ENCODE data around the gene ARHGEF6. TPM values are rescaled to one million over a fixed set of nuclear protein-coding genes. Genes with fewer than 3 reads are reported as not detected.
A peak's percentile ranks its signal among the peaks of the same experiment; 100 is the strongest.
"Not testable (repeated sequence)": the region's sequence is repeated elsewhere in the genome, so short reads cannot be mapped to it uniquely, and the experiment has no call there.

ARHGEF6 gene
- total RNA-seq, 2 donors from 2014 or later, result 14.2 to 17.7 TPM

DNA sequence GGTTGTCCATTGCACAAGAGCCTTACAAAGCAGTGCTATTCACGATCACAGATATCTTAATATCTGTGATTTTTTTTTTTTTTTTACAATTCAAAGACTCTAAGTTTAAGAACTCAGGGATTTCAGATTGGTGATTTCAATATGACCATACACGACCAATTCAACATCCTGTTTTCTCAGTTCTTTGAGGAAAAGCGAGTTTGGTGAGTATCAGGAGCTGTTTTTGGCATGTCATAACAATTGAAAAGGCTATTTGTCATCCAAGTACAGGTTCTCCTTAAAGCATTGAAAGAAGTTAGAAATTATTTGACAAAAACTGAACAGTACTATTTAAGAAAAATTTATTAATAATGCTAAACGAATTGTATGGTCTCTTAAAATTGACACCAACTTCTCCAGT is 9.1 kb upstream of the ARHGEF6 start:
- intact Hi-C loops (cut with DNase I), result no loop called here
- no peak for DNase-seq (ENCODE audit: low spot score)

DNA sequence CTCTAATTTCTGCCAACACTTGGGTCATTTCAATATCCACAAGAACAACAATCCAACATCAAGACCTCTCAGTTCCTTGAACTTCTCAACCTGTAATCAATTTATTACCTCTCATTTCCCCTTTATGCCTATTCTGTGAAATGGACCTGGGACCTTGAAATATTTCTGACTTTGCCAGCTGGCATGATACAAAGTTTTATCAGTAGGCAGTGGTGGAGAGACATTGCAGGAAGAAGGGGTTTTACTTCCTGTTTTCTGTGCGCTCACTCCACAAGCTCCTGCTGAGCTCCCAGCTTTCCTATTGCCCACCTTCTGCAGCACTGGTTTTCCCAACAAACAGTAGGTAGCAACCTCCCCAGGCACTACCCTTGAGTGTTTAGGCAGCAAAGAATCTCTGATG is 3.5 kb upstream of the ARHGEF6 start:
- intact Hi-C loops (cut with DNase I), result no loop called here
- no peak for DNase-seq (ENCODE audit: low spot score)

DNA sequence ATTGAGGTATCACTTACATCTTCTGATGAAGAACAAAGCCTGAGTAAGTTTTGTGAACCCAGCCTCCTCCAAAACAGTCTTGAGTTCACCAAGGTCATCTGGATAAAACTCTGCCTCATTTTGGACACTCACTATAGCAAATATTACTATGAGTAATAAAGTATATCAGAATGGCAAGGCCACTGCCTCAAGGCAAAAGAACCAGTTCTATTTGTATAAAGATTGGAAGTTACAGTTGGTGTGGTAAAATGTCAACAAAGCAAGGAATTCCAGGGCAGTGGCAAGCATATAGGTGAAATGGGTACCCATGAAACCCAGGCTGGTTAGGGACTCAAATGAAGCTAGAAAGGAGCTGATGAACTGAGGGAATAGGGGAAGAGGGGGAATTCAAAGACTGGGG is 2.4 kb upstream of the ARHGEF6 start:
- intact Hi-C loops (cut with DNase I), result no loop called here

DNA sequence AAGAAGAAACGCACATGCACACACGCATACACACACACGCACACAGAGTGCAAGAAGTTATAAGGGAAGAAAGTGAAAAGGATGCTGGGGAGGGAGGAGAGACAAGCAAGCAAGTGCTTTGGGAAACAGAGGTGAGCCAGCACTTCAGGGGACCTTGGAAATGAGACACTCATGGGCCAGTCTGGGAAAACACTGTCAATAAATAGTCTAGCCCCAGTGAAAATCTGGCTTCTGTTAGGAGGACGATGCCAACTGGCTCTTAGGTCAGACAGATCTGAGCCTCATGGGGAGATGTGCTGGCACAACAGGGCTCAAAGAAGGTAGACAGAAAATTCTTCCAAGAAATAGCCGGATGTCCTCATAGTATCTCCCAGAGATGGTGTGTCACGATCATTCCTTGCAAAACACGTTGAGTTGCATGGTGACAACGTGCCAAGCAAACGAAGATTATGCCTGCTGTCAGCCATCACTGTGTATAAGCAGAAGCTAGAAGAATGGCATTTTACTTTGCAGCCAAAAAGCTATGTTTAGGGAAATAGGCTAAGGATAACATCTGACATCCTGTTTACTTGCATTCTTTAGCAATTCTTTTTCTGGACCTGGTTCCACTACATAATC is 557 bp upstream of the ARHGEF6 start:
- intact Hi-C loops (cut with DNase I), result no loop called here
- no peak for DNase-seq (ENCODE audit: low spot score)

More for the DNA sequence above, 2.4 kb upstream of the ARHGEF6 start:
- no peak for DNase-seq (ENCODE audit: low spot score)

DNA sequence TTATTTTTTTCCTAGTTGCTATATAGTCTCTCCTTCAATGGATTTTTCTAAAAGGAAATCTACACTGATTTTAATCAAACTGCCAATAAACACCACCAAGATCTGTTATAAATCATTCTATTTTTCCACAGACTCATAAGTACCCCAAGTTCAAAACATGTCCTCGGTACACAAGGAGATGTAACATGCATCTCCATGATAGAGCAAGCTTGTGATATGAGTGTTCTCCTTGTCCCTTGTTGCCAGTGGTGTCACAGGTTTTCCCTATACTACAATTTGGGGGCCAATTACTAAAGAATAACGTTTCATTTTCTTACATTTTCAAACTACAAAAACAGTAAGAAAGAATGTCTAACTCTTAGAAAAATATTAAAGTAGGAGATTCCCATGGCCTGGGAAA is 491 bp downstream of the ARHGEF6 start:
- intact Hi-C loops (cut with DNase I), result no loop called here

DNA sequence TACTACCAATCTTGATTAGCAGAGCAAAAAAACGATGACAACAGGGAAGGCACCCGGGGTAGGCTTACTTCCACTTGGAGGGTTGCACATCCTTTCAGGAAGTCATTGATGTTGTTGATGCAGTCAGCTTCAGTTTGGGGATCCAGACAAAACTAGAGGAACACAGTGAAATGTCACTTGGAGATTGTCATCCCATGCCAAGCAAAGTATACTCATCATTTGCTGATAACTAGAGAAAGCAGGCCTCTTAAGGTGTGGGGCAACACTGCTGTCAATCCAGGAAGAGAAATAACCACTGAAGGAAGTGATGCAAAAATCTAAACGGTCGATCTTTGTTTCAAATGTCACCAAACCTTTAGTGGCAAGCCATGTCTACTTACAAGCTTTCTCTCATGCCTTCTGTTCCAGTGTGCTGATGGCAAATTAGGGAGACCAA is 1.4 kb downstream of the ARHGEF6 start:
- DNase-seq (ENCODE audit: low spot score), result no peak
- intact Hi-C loops (cut with DNase I), result no loop called here

More for the DNA sequence above, 491 bp downstream of the ARHGEF6 start:
- no peak for DNase-seq (ENCODE audit: low spot score)

DNA sequence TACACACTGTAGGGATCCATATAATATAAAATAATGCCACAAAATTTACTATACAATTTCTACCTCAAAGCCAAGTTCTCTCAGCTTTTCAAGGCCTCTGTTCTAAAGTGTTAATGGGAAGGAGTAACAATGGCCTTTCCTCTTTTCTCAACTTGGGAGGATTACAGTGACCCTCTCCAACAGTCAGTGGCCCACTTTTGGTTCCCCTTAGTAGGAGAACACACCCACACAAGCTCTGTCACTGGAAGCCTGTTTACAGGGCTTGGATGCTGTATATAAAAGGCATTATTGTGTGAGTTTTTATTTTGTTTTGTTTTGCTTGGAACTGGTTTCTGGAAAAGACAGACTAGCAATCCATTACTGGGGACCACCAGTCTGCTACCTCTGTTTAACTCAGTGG is 1.8 kb downstream of the ARHGEF6 start:
- DNase-seq (ENCODE audit: low spot score), result no peak
- intact Hi-C loops (cut with DNase I), result no loop called here

DNA sequence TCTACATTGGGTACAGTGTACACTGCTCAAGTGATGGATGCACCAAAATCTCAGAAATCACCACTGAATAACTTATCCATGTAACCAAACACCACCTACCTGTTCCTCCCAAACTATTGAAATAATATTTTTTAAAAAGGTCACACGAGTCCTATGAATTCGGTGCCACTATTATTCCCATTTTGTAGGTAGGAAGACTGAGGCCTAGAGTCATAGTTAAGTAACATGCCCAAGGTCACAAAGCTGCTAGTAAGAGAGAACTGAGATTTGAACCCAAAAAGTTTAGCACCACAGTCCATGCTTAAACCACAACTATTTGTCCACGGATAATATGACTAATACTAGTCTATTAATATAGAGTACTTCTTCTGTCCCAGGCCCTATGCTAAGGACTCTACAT is 2.7 kb downstream of the ARHGEF6 start:
- intact Hi-C loops (cut with DNase I), result no loop called here
- DNase-seq (ENCODE audit: low spot score), result no peak

DNA sequence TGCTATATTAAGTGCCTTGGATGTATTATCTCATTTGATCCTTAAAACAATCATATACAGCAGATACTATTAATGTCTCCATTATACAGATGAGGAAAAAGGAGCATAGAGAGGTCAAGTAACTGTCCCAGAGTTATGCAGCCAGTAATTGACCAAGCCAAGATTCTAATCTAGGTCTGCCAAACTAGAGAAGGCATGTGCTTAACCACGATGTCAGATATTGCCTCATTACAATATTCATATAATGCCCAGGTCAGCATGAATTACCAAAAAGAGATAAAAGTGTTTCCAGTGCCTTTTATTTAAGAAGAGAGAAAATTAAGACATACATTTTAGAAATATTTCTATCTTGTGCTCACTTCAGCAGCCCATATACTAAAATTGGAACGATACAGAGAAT is 7.1 kb downstream of the ARHGEF6 start:
- intact Hi-C loops (cut with DNase I), result no loop called here

DNA sequence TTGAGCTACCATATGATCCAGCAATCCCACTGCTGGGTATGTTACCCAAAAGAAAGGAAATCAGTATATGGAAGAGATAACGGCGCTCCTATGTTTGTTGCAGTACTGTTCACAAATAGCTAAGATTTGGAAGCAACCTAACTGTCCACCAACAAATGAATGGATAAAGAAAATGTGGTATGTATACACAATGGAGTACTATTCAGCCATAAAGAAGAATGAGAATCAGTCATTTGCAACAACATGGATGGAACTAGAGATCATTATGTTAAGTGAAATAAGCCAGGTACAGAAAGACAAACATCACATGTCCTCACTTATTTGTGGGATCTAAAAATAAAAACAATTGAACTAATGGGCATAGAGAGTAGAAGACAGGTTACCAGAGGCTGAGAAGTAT is 8.9 kb downstream of the ARHGEF6 start:
- intact Hi-C loops (cut with DNase I); DNase-seq (ENCODE audit: low spot score): not testable (repeated sequence)

More for the DNA sequence above, 7.1 kb downstream of the ARHGEF6 start:
- no peak for DNase-seq (ENCODE audit: low spot score)

DNA sequence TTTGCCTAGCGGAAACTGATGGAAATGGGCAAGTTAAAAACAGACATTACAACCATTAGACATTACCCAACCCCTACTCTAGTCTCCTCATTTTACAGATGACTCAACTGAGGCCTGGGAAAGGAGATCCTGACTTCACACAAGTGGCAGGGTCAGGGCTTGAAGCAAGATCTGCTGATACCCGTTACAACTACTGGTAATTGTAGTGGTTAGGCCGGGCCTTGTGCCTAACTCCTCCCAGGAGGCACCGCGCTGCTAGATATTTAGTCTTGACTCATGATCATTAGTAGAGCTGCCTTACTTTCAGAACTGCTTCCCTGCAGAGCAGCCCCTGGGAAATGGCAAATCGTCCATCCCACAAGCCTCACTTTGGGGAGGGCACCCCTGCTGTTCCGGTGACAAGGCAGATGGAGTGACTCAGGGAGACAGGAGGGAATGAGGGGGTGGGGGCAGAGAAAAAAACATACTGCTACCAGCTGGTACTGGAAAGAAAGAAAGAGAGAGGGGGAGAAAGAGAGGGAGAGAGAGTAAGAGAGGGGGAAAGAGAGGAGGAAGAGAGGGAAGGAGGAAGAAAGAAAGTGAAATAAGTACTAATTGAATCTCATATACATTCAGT is 12.2 kb downstream of the ARHGEF6 start:
- peak; percentile 90 for DNase-seq (ENCODE audit: low spot score)
- intact Hi-C loops (cut with DNase I), result loop anchor here (10.0 kb wide), 2 partner anchors 96 to 1076 kb away; no protein-coding TSS in a partner anchor

DNA sequence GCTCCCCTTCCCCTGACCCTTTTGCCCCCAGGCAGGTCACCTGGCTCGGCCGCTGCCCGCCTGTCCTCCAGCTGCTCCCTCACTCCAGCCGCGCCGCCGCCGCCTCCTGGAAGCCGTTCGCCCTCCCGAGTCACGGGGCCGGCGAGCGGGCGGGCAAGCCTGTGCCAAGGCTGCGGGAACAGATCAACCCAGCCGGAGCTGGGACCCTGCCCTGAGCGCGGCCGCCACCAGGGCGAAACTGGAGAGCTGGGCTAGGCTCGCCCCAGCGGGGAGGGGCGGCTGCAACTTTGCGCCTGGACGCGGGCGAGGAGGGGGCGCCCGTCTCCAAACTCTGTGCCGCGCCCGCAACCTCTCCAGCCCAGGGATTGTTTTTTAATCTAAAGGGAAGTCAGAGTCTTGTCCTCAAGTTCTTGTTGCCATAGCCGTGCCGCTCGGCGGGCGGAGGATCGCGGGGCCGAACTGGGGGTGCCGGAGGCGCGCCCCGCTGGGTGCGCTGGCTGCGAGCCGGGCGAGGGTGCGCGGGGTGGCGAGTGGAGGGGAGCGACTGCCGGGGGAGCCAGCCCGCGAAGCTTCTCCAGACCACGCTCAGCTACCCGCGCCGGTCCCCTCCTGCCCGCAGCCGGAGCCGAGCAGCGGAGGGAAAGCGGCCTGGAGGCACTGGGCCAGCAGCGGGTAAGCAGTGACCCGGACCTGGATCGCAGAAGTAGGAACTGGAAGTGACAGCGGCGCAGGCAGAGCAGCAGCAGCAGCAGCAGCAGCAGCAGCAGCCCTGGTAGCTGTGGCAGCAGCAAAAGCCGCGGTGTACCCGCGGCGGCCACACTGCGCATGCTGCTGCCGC is 13.4 kb downstream of the ARHGEF6 start:
- intact Hi-C loops (cut with DNase I), result loop anchor here (2.0 to 10.0 kb wide), 3 partner anchors 59 to 1077 kb away; no protein-coding TSS in a partner anchor
- DNase-seq (ENCODE audit: low spot score), result peak; percentile 89

DNA sequence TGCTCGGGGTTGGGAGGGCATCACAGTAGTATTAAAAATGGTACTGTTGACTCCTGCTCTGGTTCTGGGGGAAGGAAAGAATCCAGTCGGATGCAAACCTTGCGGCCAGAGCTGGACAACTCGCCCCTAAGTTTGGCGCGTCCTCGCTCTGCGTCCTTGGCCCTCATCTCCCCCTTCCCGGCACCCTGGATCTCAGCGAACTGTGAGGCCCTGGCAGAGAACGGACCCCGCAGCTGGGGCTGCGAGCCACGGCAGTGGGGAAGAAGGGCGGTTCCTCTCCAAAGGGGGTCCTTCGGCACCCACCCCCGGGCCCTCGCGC is 14.0 kb downstream of the ARHGEF6 start:
- DNase-seq (ENCODE audit: low spot score), result no peak
- intact Hi-C loops (cut with DNase I), result loop anchor here (2.0 to 10.0 kb wide), 3 partner anchors 58 to 1078 kb away; no protein-coding TSS in a partner anchor

DNA sequence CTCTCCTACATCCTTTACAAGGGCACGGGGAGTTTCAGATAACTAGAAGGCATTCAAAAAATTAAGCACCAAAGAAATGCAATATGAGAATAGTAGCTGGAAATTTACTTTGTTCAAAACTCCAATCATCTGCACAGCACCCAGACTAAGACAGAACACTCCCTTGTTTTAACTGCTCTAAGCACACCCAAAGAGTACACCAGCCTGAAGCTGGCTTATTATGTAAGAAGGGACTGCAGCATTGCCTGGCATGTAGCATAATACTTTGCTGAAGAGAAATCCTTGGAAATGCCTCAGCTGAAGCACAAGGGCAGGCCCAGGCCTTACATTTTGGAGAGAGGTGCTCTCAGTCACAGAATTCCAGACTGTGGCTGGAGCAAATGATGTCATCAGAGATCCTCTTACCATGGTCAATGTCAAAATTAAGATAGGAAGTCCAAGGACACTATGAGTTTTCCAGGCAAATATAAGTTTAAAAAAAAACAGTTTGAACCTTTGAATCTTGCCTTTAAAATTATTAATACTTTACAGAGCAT is 14.8 kb downstream of the ARHGEF6 start:
- intact Hi-C loops (cut with DNase I), result loop anchor here (2.0 to 10.0 kb wide), 3 partner anchors 57 to 1079 kb away; no protein-coding TSS in a partner anchor
- DNase-seq (ENCODE audit: low spot score), result no peak

DNA sequence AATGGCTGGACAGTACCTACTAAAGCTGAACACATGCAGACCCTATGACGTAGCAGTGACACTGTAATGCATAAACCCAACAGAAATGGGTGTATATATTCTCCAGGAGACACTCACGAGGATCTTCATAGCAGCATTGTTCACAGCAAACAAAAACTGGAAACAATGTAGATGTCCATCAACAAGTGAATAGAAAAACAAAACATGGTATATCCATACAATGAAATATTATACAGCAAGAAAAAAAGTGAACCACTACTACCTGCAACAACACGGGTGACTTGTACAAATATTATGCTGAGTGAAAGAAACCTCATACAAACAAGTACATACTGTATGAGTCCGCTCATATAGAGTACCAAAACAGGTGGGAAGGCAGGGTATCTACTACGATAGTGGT is 16.5 kb downstream of the ARHGEF6 start:
- DNase-seq (ENCODE audit: low spot score), result no peak
- intact Hi-C loops (cut with DNase I), result loop anchor here (10.0 kb wide), 2 partner anchors 101 to 1081 kb away; no protein-coding TSS in a partner anchor

DNA sequence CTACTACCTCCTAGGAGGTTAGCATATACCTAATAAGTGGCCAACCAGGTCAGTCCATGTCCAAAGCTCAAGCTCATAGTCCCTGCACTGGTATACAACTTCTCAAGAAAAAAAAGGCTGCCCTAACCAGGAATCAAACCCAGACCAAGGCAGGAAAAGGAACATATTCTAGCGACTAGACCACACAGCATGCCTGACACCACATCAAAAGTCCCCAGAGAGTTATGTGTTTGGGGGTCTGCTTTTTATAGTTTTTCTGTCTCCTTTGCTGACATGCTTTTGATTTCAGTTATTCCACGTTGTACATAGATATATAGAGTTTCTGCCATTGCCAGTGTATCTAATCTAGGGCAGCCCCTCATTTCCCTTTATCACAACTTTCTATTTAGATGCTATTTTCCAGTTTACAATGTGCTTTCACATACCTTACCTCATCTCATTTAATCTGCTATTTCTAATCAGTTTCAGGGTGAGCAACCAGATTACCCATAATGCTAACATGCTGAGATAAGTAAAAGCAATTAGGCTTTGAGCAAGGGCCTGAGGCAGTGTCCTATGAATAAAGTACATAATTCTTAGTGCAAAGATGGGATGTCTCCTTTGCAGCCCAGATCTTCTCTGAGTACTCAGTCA is 17.8 kb downstream of the ARHGEF6 start:
- intact Hi-C loops (cut with DNase I), result loop anchor here (10.0 kb wide), 2 partner anchors 102 to 1082 kb away; no protein-coding TSS in a partner anchor

DNA sequence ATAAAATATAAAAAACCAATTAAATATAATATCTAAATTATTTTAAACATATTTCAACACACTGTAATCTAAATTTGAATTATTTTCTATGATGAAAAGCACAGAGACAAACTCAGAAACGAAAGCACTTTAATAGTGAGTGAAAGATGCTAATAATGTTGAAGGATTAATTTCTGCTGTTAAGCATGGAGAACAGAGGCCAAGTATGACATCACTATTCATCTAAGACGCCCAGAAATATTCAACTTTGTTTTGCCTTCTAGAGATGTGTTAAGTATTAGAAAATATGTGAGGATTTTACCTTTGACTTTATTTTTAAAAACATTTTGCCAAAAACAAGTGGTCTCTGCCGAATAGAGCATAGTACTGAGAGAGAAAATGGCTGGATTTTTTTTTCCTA is 19.3 kb downstream of the ARHGEF6 start:
- intact Hi-C loops (cut with DNase I), result loop anchor here (10.0 kb wide), 2 partner anchors 103 to 1083 kb away; no protein-coding TSS in a partner anchor
- DNase-seq (ENCODE audit: low spot score), result no peak

More for the DNA sequence above, 17.8 kb downstream of the ARHGEF6 start:
- no peak for DNase-seq (ENCODE audit: low spot score)

DNA sequence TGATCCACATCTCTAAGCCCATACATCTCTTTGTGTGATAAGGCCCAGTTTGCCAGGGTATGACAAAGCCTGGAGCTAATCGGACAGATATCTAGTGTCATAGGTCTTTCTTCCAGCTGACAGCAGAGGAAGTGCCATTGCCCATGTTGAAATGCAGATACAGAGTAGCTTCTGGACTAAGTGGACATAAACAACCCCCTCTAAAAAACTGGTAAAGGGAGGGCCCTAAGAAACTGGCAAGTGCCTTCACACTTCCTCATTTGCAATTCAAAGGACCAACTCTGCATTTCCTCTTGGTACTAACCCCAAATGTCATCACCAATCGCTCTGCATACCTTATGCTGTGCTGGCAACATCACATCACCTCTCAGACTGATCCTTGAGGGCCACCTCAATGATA is 20.8 kb downstream of the ARHGEF6 start:
- DNase-seq (ENCODE audit: low spot score), result no peak
- intact Hi-C loops (cut with DNase I), result loop anchor here (10.0 kb wide), 2 partner anchors 105 to 1085 kb away; no protein-coding TSS in a partner anchor

DNA sequence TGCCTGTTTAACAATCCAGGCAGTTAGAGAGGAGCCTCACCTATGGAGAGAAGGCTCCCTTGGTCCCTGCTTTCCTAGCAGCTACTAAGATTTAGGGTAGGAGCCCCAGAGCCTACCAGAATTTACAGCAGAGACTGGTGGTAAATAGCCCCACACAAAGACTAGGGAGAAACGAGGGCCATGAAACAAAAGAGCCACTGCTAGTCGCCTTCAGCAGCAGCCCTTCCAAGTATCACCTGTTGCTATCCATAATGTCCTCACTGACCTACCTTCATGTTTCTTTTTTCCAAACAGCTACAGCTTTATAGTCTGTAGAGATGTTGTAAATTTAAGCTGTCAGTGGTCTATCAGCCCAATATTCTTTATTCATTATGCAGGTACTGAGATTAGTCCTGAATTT is 25.3 kb downstream of the ARHGEF6 start:
- DNase-seq (ENCODE audit: low spot score), result no peak
- intact Hi-C loops (cut with DNase I), result loop anchor here in 1 of 2 donors (2.0 kb wide), 1 partner anchor 41 kb away; no protein-coding TSS in a partner anchor
